ENCODE results near the gene BAIAP2. TPM values are rescaled to one million over a fixed set of nuclear protein-coding genes. Genes with fewer than 3 reads are reported as not detected.

BAIAP2 gene
- total and polyA plus RNA-seq, 2 donors (not counting 3 experiments of a cell fraction or from before 2014, with no cell fraction given): 12.3 to 18.6 TPM

GRCh38 chr17:81097943-81098308 lies 63.0 kb downstream of the BAIAP2 start:
- TF ChIP-seq POLR2A (IDR thresholded peaks at IDR 0.05; ENCODE audit: low read depth, low read length): no peak
- TF ChIP-seq FOS (IDR thresholded peaks at IDR 0.05; ENCODE audit: borderline replicate concordance, insufficient read depth, low read length): no peak
- TF ChIP-seq MYC (IDR thresholded peaks at IDR 0.05; ENCODE audit: low read depth, low read length): no peak
- TF ChIP-seq, protein P1, sequence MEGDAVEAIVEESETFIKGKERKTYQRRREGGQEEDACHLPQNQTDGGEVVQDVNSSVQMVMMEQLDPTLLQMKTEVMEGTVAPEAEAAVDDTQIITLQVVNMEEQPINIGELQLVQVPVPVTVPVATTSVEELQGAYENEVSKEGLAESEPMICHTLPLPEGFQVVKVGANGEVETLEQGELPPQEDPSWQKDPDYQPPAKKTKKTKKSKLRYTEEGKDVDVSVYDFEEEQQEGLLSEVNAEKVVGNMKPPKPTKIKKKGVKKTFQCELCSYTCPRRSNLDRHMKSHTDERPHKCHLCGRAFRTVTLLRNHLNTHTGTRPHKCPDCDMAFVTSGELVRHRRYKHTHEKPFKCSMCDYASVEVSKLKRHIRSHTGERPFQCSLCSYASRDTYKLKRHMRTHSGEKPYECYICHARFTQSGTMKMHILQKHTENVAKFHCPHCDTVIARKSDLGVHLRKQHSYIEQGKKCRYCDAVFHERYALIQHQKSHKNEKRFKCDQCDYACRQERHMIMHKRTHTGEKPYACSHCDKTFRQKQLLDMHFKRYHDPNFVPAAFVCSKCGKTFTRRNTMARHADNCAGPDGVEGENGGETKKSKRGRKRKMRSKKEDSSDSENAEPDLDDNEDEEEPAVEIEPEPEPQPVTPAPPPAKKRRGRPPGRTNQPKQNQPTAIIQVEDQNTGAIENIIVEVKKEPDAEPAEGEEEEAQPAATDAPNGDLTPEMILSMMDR (IDR thresholded peaks at IDR 0.05; ENCODE audit: extremely low read depth in 1 of 2, insufficient read depth in 1 of 2, low read depth in 1 of 2, low read length in 2 of 2): no peak
- TF ChIP-seq EZH2 (IDR thresholded peaks at IDR 0.05; ENCODE audit: borderline replicate concordance, low read depth, low read length, severe bottlenecking): no peak
- TF ChIP-seq JUN (IDR thresholded peaks at IDR 0.05; ENCODE audit: borderline replicate concordance, insufficient read depth, insufficient read length, low read depth): no peak
- no peak for TF ChIP-seq POLR2AphosphoS5 (IDR thresholded peaks at IDR 0.05; ENCODE audit: insufficient read depth, low read depth, low read length)
- TF ChIP-seq, protein P2, sequence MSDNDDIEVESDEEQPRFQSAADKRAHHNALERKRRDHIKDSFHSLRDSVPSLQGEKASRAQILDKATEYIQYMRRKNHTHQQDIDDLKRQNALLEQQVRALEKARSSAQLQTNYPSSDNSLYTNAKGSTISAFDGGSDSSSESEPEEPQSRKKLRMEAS (IDR thresholded peaks at IDR 0.05; ENCODE audit: insufficient read depth, insufficient read length): no peak
- TF ChIP-seq GATA2 (IDR thresholded peaks at IDR 0.05; ENCODE audit: insufficient read depth, insufficient read length, low read depth, low read length): no peak
- Histone ChIP-seq H3K4me2 (ENCODE audit: insufficient read depth, low read length) (no peak overlapping the region), H3K4me3 (replicated peaks in 1 of 3; ENCODE audit: insufficient read depth in 1 of 3, low read depth in 1 of 3, low read length in 3 of 3) (no peak overlapping the region), H3K27ac (ENCODE audit: insufficient read depth, low read depth, low read length) (no peak overlapping the region), H3K36me3 (ENCODE audit: control insufficient read depth in 2 of 2, extremely low read depth in 1 of 2, insufficient read depth in 2 of 2, low read length in 2 of 2) (no peaks in the 10 kb centered on the region), H4K20me1 (replicated peaks; ENCODE audit: control insufficient read depth, extremely low read depth, insufficient read depth, low read length) (no peaks in the 10 kb centered on the region), H3K79me2 (ENCODE audit: control insufficient read depth, insufficient read depth, low read length) (no peaks in the 10 kb centered on the region), H3K27me3 (ENCODE audit: control insufficient read depth in 2 of 2, insufficient read depth in 2 of 2, low read length in 2 of 2) (no peaks in the 10 kb centered on the region), H2AFZ (ENCODE audit: low read depth, low read length) (no peak overlapping the region), H3K9me3 (replicated peaks; ENCODE audit: control insufficient read depth, insufficient read depth, low read length) (no peaks in the 10 kb centered on the region), H3K9me1 (replicated peaks; ENCODE audit: control insufficient read depth, extremely low read depth, insufficient read depth, low read length) (no peaks in the 10 kb centered on the region), H3K9ac (replicated peaks; ENCODE audit: extremely low read depth, insufficient read depth, low read length) (no peak overlapping the region), H3K4me1 (ENCODE audit: control insufficient read depth, extremely low read depth, insufficient read depth, low read length) (peaks cover 8% of the 10 kb centered on the region)
- DNase-seq (ENCODE audit: low read depth, low spot score) (no peak), FAIRE-seq (no peak)
- dilution Hi-C loops (cut with MboI; ENCODE audit: extremely low pct_ligation_motif_present, low sequenced_read_pairs): no loop called here
- intact Hi-C loops (cut with micrococcal nuclease): loop anchor here (1.0 kb wide), 3 partner anchors 64 to 109 kb away; no protein-coding TSS in a partner anchor
- ChIA-PET CTCF (interaction anchor here (0.6 to 3.8 kb wide), 20 partner anchors 8 to 670 kb away, joined by 3 to 59 read pairs (median 5); partner anchors contain the start of genes BAIAP2 and CHMP6), POLR2A (no interaction called here)
- BruUV-seq (replicated peaks): no TSS peak

Measured in endothelial cell of umbilical vein (primary cell).